ENCODE results near the gene SLC19A1. TPM values are rescaled to one million over a fixed set of nuclear protein-coding genes. Genes with fewer than 3 reads are reported as not detected.

SLC19A1 gene
- polyA plus RNA-seq, 3 donors = 25.0 to 53.0 (median 39.9) TPM

GRCh38 chr21:45539046-45539795 is 3.0 kb downstream of the SLC19A1 start:
- TF ChIP-seq CTCF (IDR thresholded peaks at IDR 0.05) = no peak
- no peak overlapping the region for H2AFZ ChIP-seq (ENCODE audit: insufficient read depth, low read depth, low read length, poor library complexity, severe bottlenecking)
- H4K20me1 ChIP-seq (ENCODE audit: insufficient read depth, low read length) = peaks cover 16% of the 10 kb centered on the region
- H3K36me3 Mint-ChIP-seq = peaks cover 17 to 35% of the 10 kb centered on the region in 2 donors
- peaks cover 0 to 6% (median 0%) of the 10 kb centered on the region in 3 donors for H3K27me3 Mint-ChIP-seq (ENCODE audit: low read depth in 3 of 3)
- peaks cover 65% of the 10 kb centered on the region for H3K4me1 Mint-ChIP-seq
- H3K9me3 ChIP-seq (replicated peaks in 1 of 2; ENCODE audit: control insufficient read depth in 1 of 2, insufficient read depth in 1 of 2, low read length in 2 of 2) = no peaks in the 10 kb centered on the region
- H3K4me1 ChIP-seq (ENCODE audit: control insufficient read depth in 1 of 2, insufficient read depth in 2 of 2, low read length in 2 of 2) = peaks cover 54 to 67% of the 10 kb centered on the region in 2 donors
- H3K4me2 ChIP-seq (replicated peaks; ENCODE audit: extremely low read depth, low read length, poor library complexity, severe bottlenecking) = no peak overlapping the region
- H3K4me3 Mint-ChIP-seq = no peak overlapping the region
- 94% methylated on average over 13 of the region's 17 CpGs for WGBS (ENCODE audit: insufficient coverage)
- no peaks in the 10 kb centered on the region for H3K27me3 ChIP-seq (ENCODE audit: control insufficient read depth in 2 of 2, insufficient read depth in 2 of 2, low read length in 2 of 2)
- H3K27ac ChIP-seq (ENCODE audit: low read depth in 1 of 2, low read length in 2 of 2) = no peak overlapping the region
- H3K36me3 ChIP-seq (replicated peaks in 1 of 2; ENCODE audit: control insufficient read depth in 1 of 2, insufficient read depth in 2 of 2, low read length in 2 of 2) = peaks cover 7 to 16% of the 10 kb centered on the region in 2 donors
- H3K9ac ChIP-seq (ENCODE audit: insufficient read depth, low read length, poor library complexity, severe bottlenecking) = no peak overlapping the region
- intact Hi-C loops (cut with micrococcal nuclease) = no loop called here
- no peak for DNase-seq
- H3K79me2 ChIP-seq (ENCODE audit: insufficient read depth, low read length) = peaks cover 76% of the 10 kb centered on the region
- H3K9me3 Mint-ChIP-seq = no peaks in the 10 kb centered on the region
- H3K27ac Mint-ChIP-seq = peak overlapping the region in 3 of 7 donors; percentile 6 to 71 (median 41)
- H3K4me3 ChIP-seq (replicated peaks in 1 of 3; ENCODE audit: low read depth in 2 of 3, low read length in 3 of 3) = no peak overlapping the region

- DNase-seq = no peak
- H3K27me3 Mint-ChIP-seq (ENCODE audit: low read depth in 3 of 3) = peaks cover 0 to 4% (median 0%) of the 10 kb centered on the region in 3 donors
- peak overlapping the region in 2 of 7 donors; percentile 12 to 52 for H3K27ac Mint-ChIP-seq
These were observed 3.7 kb downstream of the SLC19A1 start for GRCh38 chr21:45538381-45539045.

More at GRCh38 chr21:45538381-45539045, 3.7 kb downstream of the SLC19A1 start:
- no peak for TF ChIP-seq CTCF (IDR thresholded peaks at IDR 0.05)
- Histone ChIP-seq H4K20me1 (ENCODE audit: insufficient read depth, low read length) (peaks cover 16% of the 10 kb centered on the region), H3K4me2 (replicated peaks; ENCODE audit: extremely low read depth, low read length, poor library complexity, severe bottlenecking) (no peak overlapping the region), H3K79me2 (ENCODE audit: insufficient read depth, low read length) (peaks cover 78% of the 10 kb centered on the region), H3K4me3 (replicated peaks in 1 of 3; ENCODE audit: low read depth in 2 of 3, low read length in 3 of 3) (no peak overlapping the region), H2AFZ (ENCODE audit: insufficient read depth, low read depth, low read length, poor library complexity, severe bottlenecking) (no peak overlapping the region), H3K9me3 (replicated peaks in 1 of 2; ENCODE audit: control insufficient read depth in 1 of 2, insufficient read depth in 1 of 2, low read length in 2 of 2) (no peaks in the 10 kb centered on the region), H3K36me3 (replicated peaks in 1 of 2; ENCODE audit: control insufficient read depth in 1 of 2, insufficient read depth in 2 of 2, low read length in 2 of 2) (peaks cover 9 to 16% of the 10 kb centered on the region in 2 donors), H3K9ac (ENCODE audit: insufficient read depth, low read length, poor library complexity, severe bottlenecking) (no peak overlapping the region), H3K27me3 (ENCODE audit: control insufficient read depth in 2 of 2, insufficient read depth in 2 of 2, low read length in 2 of 2) (no peaks in the 10 kb centered on the region), H3K4me1 (ENCODE audit: control insufficient read depth in 1 of 2, insufficient read depth in 2 of 2, low read length in 2 of 2) (peaks cover 54 to 67% of the 10 kb centered on the region in 2 donors), H3K27ac (ENCODE audit: low read depth in 1 of 2, low read length in 2 of 2) (no peak overlapping the region)
- H3K4me3 Mint-ChIP-seq = no peak overlapping the region
- 97% methylated on average over 28 of the region's 31 CpGs for WGBS (ENCODE audit: insufficient coverage)
- H3K36me3 Mint-ChIP-seq = peaks cover 17 to 38% of the 10 kb centered on the region in 2 donors
- intact Hi-C loops (cut with micrococcal nuclease) = no loop called here
- H3K4me1 Mint-ChIP-seq = peaks cover 65% of the 10 kb centered on the region
- no peaks in the 10 kb centered on the region for H3K9me3 Mint-ChIP-seq
